Spleen (tissue), 7 donors: Measurements from ENCODE around the gene LMX1A.

Experiments
- CTCF ChIP-seq, 11 experiments: fragments of 200-600 bp in 7 of 11; fragments of 450-650 bp in 4 of 11; sonication (generic) in 4 of 11; IDR thresholded peaks in 8 of 11; conservative IDR thresholded peaks in 3 of 11; 1 replicate in 7 of 11; 2 replicates in 4 of 11; pipeline versions ENCODE4 v1.4.0 to v1.8.0; 2016 to 2021; ENCODE audit warnings: antibody characterized with exemption in 11 of 11, inconsistent platforms in 4 of 11, mild to moderate bottlenecking in 1 of 11
- POLR2A ChIP-seq, 3 donors: fragments of 450-650 bp; IDR thresholded peaks; one replicate each; pipeline ENCODE4 v1.5.1; 2017; ENCODE audit warnings: antibody characterized with exemption in 3 of 3, mild to moderate bottlenecking in 1 of 3
- POLR2AphosphoS5 ChIP-seq, 3 donors: sonication (generic); formaldehyde crosslinking; IDR thresholded peaks; one replicate each; pipeline ENCODE4 v1.5.1; 2017; ENCODE audit warnings: antibody characterized with exemption in 3 of 3
- donor health status: DM: no; HTN: no; CAD: no; lungs with moderate emphysema.
- donor health status: DM: no; HTN: no; CAD: no.
- donor health status: DM: no; HTN: no; CAD: no.

DNA sequence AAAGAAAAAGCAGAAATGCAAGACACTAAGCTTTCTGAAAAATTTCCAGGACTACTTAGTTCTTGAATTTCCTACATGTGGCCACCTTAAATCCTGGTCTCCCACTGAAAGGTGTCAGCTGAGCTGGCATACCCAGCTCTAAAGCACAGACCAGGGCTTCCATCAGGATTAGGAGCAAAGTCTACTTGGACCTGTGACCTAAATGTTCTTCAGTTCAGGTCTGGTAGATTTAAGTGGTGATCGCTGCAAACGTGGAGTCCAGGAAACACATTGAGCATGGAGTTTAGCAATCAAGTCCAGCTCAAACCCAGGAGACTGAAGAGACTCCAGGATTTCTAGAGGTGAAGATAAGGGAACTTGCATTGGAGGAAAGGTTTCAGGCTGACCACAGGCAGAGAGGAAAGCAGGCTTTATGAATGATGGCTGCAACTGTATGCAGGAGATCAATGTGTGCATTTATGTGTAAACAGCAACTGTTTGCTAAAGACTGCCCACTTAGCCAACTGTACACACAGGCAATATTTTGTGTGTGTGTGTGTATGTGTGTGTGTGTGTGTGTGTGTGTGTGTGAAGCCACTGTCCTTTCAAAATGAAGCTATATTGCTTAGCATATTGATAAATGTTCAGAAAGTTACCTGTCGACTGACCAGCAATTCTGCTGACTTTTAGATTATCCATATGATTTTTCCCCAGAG lies 75.2 kb downstream of the LMX1A start:
- no peak for TF ChIP-seq CTCF (IDR thresholded peaks at IDR 0.05 in 8 of 11, conservative IDR thresholded peaks at IDR 0.05 in 3 of 11)
- no peak for TF ChIP-seq POLR2A (IDR thresholded peaks at IDR 0.05)
- TF ChIP-seq POLR2AphosphoS5 (IDR thresholded peaks at IDR 0.05): no peak
